HPDE6-E6E7 (cell line): ENCODE results near the gene SLC7A7.
"Not testable (repeated sequence)": the region's sequence is repeated elsewhere in the genome, so short reads cannot be mapped to it uniquely, and the experiment has no call there.

Source experiments
- DNase-seq: peaks from one replicate; pipeline ENCODE4 v3.0.0; 2011; ENCODE audit warnings: missing footprints; ENCODE audit errors: extremely low spot score

SLC7A7 gene

DNA sequence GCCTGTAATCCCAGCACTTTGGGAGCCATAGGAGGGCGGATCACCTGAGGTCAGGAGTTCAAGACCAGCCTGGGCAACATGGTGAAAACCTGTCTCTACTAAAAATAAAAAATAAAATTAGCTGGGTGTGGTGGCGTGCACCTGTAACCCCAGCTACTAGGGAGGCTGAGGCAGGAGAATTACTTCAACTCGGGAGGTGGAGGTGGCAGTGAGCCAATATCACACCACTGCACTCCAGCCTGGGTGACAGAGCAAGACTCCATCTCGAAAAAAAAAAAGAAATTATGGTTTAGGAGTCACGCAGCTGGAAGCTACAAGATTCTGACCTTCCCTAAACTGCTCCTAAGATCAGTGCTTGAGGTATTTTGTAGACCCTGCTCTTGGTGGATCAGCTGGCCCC is 21.7 kb downstream of the SLC7A7 start:
- DNase-seq: not testable (repeated sequence)

DNA sequence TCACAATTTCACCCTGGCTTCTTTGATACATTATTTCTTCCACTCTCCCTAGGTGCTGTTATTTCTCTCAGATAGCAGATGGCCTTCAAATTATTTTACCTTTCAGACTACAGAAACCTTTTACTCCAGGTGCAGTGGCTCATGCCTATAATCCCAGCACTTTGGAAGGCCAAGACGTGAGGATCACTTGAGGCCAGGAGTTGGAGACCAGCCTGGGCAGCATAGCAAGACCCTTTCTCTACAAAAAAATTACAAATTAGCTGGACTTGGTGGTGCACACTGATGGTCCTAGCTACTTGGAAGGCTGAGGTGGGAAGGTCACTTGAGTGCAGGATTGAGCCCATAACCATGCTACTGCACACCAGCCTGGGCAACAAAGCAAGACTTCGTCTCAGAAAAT is 23.1 kb downstream of the SLC7A7 start:
- DNase-seq: no peak

DNA sequence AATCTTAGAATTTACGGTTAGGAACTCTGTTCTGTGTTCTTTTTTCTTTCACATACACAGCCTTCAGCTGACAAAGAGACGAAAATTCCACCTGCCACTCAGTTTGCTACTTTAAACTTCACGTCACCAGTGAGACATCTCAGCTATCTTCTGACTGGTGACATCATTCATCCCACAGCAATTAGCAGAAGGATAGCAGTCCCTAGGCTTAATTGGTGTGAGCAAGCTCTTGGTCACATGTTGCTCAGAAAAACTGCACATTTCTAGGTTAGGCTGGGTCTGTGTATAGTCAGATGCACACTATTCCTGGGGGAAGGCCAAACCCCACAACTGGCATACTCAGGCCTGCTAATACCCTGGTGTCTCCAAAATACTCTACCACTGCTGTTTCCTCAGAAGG is 23.9 kb downstream of the SLC7A7 start:
- DNase-seq: no peak

DNA sequence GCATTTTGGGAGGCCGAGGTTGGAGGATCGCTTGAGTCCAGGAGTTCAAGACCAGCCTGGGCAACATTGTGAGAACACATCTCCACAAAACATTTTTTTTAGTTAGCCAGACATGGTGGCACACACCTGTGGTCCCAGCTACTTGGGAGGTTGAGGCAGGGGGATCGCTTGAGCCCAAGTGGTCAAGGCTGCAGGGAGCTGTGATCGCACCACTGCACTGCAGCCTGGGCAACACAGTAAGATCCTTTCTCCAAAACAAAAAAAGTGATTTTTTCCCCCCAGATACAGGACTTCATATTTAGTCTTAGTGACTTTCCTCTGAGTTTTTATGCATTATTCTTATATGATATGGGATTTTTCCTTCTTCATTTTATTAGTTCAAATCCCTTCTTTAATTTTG is 28.6 kb downstream of the SLC7A7 start:
- no peak for DNase-seq

DNA sequence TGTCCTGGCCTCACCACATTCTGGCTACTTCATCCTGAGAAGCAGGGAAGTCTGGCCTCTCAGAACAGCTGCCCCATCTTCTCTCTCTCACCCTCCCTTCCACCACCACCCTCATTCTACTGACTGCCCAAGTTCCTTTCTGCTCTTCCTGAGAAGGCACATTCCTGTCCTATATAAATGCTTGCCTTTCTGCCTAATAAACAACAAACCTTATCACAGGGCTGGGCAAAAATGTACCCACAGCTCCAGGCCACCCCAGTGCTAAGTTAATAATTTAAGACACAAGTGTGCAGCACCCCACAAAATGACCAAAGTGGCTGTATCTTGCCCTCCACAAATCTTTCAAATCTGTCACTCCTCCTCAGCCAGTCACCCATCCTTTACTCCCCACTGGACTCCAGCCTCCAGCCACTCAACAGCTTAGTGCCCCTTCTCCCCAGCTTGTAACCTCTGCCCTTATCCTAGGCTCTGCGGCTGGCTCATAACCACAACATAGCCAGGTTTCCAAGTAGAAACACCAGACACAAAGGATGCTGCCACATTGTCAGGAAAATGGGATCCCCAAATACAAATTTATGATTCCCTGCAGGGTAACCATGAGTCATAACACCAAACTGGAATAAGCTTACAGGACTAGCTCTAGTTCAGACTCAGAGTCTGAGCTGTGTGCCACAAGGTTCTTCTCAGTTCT is 33.8 kb downstream of the SLC7A7 start:
- no peak for DNase-seq

DNA sequence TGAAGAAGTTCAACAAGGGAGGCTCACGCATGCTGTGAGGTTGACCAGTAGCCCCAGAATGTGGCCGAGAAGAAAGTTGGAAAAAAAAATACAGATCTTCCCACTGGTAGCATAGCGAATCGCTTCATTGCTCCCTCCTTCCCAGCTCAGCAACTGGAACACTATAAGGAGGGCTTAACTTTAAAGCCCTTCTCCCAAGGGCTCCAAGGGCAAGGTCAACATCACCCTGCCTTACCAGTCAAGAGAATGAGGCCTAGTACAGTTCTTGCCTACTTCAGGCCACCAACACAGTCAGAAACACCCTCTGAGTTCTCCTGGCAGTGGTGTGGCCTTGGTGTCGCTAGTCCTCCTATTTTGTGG is 34.3 kb downstream of the SLC7A7 start:
- no peak for DNase-seq

DNA sequence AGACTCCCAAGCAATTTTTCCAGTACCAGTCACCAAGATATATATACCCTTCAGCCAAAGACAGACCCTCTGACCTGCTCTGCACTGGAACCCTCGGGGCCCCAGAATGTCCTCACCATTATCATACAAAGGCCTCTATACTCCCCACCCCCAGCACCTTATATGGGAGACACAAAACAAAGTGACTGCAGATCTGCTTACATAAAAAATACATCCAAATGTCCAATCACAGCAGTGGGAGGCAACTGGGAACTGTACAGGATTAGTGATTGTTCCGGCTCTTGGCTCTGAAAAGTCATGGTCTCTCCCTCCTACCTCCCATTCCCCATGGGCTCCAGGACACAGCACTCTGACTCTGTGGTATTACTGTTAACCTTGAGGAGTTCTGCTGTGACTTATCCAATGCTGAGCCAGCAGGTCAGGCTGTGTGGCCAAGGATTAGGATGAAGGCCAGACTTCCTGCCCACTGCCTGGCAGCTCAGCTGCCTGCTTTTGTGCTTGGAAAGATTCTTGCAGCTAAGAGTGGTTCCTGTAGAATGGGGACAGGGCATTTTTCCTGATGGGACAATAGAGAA is 35.0 kb downstream of the SLC7A7 start:
- DNase-seq: no peak

DNA sequence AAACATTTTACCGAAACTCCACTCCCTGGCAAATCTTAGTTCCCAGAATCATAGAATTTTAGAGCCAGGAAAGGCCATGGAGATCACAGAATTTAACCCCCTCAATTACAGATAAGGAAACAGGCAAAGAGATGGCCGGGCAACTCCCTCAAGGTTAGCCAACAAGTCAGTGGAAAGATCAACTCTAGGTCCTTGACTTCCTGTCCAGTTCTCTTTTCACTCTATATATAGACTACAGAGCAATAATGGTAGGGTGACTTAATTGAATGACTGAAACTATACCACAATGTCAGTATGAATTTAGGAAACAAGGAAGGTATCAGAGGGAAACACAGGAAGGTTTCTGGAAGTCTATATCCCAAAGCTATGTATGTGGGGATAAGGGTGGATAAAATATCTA is 37.2 kb downstream of the SLC7A7 start:
- no peak for DNase-seq

DNA sequence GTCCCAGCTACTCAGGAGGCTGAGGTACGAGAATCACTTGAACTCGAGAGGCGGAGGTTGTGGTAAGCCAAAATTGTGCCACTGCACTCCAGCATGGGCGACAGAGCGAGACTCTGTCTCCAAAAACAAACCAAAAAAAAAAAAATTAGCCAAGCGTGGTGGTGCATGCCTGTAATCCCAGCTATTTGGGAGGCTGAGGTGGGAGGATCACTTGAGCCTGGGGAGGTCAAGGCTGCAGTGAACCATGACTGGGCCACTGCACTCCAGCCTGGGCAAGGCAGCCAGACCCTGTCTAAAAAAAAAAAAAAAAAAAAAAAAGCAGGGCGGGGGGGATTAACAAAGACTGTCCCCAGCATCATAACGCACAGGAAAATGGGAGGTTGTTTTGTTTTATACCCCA is 38.4 kb downstream of the SLC7A7 start:
- DNase-seq: not testable (repeated sequence)

DNA sequence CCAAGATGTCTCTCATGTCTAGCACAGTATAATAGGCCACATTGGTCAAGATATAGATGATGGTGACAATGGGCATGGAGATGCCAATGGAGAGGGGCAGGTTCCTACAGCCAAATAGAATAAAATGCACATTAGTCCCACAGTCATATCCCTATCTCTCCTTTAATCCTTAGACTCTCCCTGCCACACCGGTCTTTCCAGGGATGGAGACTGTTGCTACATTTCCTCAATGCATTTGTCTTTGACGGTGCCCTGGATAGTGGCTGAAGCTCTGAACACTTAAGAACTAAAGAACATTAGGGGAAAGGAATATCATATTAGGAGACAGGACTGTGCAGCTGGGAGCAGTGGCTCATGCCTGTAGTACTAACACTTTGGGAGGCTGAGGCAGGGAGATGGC is 39.0 kb downstream of the SLC7A7 start:
- DNase-seq: no peak

DNA sequence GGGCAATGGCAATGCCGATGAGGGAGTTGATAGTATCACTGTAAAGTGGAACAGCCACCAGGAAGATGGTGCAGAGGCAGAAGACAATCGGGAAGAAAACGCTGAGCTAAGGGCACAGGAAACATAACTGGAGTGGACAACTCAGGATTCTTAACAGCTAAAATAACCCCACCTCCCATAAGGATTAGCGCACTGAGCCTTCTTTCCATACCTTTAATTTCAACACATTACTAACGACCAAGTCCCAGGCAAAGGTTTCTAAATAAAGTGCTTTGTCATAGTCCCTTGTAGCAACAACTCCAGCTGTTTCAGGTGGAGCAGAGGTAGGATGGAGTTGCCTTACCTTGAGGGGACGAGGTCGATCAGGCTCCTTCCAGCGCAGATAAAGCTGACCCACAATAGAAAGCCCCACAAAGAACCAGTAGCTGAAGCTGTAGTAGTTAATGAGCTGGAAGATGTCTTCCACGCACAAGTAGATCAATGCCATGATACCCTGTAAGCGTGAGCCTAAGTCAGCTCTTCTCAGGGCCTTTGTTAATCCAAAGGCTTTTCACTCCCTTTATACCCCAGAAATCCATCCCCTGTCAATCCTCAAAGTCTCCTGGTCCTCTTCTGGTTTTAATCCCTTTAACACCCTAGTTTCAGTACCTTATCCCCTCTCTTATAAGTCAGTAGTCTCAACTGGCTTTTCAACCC is 41.1 kb downstream of the SLC7A7 start:
- DNase-seq: no peak

DNA sequence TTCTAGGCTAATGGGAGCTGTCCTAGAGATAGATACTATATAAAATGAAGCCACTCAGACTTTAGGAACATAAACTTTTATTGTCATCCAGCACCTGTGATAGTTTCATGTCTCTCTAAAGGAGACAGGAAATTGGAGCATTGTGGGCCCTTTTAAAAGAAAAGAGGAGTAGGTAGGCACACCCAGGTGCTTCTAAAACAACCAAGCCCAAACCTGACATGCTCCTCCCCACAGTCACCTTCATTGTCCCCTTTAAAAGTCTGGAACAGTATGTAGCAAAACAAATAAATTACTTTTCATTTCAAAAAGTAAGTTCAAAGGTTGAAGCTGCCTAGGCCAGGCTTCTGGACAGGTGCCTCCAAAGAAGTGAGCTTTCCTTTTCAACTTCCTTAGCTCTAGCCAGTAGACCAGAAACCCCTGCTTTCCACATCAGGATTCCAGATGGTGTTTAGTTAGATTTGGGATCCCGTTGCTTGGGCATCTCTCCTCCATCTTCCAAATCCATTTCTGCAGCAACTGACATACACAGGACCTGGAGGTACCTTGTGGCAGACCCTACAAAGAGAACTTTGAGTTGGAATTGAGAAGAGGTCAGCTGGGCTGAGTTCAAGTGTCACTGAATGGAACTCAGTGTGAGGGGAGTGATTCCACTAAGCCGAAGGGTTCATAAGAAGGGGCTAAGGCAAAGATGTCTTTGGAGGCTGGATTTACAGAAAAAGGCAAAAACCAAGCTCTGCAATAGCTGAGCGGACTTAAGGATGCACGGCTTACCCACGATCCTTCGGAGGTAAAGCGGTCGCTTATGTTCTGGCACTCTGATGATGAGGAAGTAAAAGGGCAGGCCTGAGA is 41.8 kb downstream of the SLC7A7 start:
- DNase-seq: no peak

DNA sequence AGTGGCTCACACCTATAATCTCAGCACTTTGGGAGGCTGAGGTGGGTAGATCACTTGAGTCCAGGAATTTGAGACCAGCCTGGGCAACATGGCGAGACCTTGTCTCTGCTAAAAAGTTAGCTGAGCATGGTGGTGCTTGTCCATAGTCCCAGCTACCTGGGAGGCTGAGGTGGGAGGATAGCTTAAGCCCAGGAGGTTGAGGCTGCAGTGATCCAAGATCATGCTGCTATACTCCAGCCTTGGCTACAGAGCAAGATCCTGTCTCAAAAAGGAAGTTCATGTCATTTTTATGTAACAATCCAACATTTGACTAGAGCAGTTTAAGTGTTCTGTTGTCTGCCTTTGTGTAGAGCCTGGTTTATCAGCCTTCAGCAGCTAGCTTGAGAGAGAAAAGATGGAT is 42.5 kb downstream of the SLC7A7 start:
- DNase-seq: no peak

DNA sequence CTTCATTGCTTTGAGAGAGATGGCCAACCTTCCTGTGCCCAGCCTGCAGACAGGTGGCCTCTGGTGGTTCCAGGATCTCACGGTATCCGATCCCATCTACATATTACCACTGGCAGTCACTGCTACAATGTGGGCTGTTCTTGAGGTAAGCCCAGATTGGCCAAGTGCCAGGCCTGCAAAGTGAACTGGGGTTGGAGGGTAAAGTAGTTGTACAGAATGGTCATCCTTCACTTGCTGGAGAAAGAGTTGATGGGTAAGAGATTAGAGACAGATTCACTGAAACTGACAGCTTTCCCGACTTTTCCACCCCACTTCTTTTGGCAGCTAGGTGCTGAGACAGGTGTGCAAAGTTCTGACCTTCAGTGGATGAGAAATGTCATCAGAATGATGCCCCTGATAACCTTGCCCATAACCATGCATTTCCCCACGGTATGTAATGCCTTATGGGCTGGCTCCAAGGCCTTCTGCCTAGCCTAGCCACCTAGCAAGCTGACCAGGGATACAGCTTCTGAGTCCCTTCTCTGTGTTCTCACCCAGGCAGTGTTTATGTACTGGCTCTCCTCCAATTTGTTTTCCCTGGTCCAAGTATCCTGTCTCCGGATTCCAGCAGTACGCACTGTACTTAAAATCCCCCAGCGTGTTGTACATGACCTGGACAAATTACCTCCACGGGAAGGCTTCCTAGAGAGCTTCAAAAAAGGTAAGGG is 44.6 kb downstream of the SLC7A7 start:
- DNase-seq: no peak

DNA sequence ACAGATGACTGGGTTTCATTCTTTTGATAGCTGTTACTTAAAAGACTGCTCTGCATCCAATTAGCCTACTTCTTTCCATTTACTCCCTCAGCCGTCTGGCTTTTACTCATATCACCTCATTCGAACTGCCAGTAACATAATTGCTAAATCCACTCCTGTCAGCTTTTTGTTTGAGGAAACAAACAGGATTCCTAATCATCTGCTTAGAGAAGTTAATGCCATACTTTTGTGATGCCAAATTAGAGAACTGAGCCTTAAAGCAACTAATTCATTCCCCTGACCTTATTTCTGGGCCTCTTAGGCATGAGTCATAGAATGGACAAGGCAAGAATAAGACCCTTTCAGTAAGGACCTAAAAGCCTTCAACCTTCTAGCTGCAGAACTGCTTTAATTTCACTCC is 45.9 kb downstream of the SLC7A7 start:
- DNase-seq: no peak

DNA sequence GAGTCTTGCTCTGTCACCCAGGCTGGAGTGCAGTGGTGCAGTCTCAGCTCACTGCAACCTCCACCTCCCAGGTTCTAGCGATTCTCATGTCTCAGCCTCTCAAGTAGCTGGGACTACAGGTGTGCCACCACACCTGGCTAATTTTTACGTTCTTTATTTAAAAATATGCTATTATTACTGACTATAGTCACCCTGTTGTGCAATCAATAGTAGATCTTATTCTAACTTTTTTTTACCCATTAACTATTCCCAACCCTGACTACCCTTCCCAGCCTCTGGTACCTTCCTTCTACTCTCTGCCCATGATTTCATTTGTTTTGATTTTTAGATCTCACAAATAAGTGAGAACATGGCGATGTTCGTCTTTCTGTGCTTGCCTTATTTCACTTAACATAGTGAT is 46.3 kb downstream of the SLC7A7 start:
- no peak for DNase-seq

DNA sequence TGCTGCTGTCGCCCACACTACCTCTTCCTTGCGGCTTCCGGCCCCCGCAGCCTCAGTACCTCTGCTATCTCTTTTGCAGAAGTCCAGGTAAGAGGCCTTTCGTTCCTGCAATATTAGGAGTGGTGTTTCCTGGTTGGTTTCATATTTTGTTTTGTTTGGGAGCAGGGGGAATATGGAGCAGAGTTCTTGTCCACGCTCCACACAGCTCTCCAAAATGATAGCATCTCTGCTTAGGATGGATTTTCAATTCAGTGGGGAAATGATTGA is 48.0 kb downstream of the SLC7A7 start:
- no peak for DNase-seq

DNA sequence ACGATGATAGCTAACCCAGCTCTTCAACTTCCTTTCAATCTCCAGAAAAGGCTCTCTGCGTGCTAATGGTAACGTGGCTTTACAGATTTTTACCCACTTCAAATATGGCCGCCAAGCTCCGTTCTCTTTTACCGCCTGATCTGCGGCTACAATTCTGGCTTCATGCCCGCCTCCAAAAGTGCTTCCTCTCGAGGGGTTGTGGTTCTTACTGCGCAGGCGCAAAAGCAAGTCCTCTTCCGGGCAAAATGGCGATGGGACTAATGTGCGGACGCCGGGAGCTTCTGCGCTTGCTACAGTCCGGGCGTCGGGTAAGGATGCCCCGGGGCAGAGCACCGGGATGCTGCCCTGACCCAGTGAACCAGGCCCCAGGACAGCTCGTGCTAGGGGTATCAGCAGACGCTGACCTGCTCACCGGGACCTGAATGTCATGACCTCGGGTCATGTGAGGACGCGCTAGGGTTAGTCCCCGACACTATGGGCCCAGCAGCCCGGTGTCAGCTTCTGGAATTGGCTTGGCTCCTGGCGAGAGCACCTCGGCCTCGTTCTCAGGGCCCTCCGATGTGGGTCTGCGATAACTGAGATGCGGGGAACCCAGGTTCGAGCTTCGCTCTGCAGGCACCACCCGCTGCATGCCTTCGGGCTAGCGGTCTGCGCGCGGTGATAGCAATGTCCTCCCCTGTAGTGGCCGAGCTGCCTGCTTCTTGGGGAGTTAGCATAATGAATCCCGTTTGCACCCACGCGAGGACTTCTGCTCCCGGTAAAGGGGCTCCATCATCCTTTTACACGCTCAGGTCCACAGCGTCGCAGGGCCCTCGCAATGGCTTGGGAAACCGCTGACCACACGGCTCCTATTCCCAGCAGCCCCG is 48.5 kb downstream of the SLC7A7 start, which contains the start of gene OXA1L:
Gene OXA1L, plus strand, starts transcription at position 232 of the 866 bp plus-strand sequence. Its CDS starts 14 bp downstream, at position 246.
- DNase-seq: peak; percentile 90

DNA sequence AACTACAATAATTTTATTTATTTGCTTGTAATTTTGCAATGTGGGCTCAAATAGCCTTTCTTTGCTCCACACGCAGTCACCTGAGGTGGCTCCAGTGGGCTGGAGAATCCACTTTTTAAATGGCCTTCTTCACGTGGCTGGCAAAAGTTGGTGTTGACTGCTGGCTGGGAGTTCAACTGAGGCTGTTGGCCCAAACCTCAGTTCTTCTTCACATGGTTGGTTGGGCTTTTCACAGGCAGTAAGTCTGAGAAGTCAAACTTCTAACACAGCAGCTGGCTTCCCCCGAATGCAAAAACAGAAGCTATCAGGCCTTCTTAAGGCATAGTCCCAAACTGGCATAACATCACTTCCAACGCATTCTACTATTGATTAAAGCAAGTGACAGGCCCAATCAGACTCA is 50.9 kb downstream of the SLC7A7 start:
- no peak for DNase-seq

DNA sequence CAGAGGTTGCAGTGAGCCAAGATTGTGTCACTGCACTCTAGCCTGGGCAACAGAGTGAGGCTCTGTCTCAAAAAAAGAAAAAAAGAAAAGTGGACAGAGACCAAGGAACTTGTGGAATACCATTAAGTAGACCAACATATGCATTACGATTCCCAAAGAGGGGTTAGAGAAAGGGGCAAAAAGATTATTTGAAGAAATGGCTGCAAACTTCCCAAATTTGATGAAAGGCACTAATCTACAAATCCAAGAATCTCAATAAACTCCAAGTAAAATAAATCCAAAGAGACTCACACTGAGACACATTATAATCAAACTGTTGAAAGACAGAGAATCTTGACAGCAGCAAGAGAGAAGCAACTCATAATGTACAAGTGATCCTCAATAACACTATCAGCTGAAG is 53.5 kb downstream of the SLC7A7 start:
- DNase-seq: no peak
